IMR-90 (cell line): ENCODE measurements around the gene OST4. TPM values are rescaled to one million over a fixed set of nuclear protein-coding genes. Genes with fewer than 3 reads are reported as not detected.

Experiments
- ATAC-seq: fragments of 200-7000 bp; cut with Tn5 transposase; 2 replicates; pipeline ENCODE4 v1.9.1; 2020; ENCODE audit warnings: low read depth, mild to moderate bottlenecking, moderate library complexity
- BruUV-seq: library from RNA; stranded (reverse); fragments of 400-500 nt; replicated peaks from 2 replicates; lab custom pipeline; 2021; lab: Mats Ljungman, UMichigan
- CTCF ChIA-PET: fragments of 300-600 bp; formaldehyde crosslinking; extraction: SDS; loops from one replicate; lab custom pipeline; 2021; ENCODE audit warnings: antibody characterized with exemption; lab: Yijun Ruan, JAX
- POLR2A ChIA-PET: fragments of 300-600 bp; sonication (Branson Sonifier 250); formaldehyde crosslinking; loops from one replicate; lab custom pipeline; 2022; ENCODE audit warnings: antibody characterized with exemption; ENCODE audit not compliant: unreplicated experiment; lab: Charles Lee
- DNase-seq: peaks from one replicate; pipeline ENCODE4 v3.0.0; 2013
- H2AFZ ChIP-seq: replicated peaks from 2 replicates; pipeline ENCODE3; 2013; ENCODE audit warnings: low read length, mild to moderate bottlenecking; ENCODE audit not compliant: poor library complexity
- H2AK5ac ChIP-seq: 2 replicates; pipeline ENCODE4 v1.6.1; 2013; ENCODE audit warnings: low read depth, low read length, inconsistent platforms
- H2AK9ac ChIP-seq: replicated peaks from 2 replicates; pipeline ENCODE3; 2013; ENCODE audit warnings: mild to moderate bottlenecking, low read depth, low read length, moderate library complexity; ENCODE audit not compliant: poor library complexity
- H2BK120ac ChIP-seq: 2 replicates; pipeline ENCODE4 v1.6.1; 2013; ENCODE audit warnings: low read depth, low read length, inconsistent platforms
- H2BK15ac ChIP-seq: 3 replicates; pipeline ENCODE4 v1.6.1; 2013; ENCODE audit warnings: low read depth, low read length, inconsistent platforms
- H2BK20ac ChIP-seq: 2 replicates; pipeline ENCODE4 v1.6.1; 2013; ENCODE audit warnings: low read depth, mild to moderate bottlenecking, inconsistent platforms, low read length, moderate library complexity
- H2BK5ac ChIP-seq: 2 replicates; pipeline ENCODE4 v1.6.1; 2013; ENCODE audit warnings: mild to moderate bottlenecking, low read depth, low read length, inconsistent platforms; ENCODE audit not compliant: poor library complexity, severe bottlenecking
- H3K14ac ChIP-seq: replicated peaks from 2 replicates; pipeline ENCODE4 v1.6.1; 2013; ENCODE audit warnings: low read depth, low read length, inconsistent platforms
- H3K18ac ChIP-seq: 2 replicates; pipeline ENCODE4 v1.6.1; 2013; ENCODE audit warnings: low read depth, low read length, control low read depth
- H3K23ac ChIP-seq: 2 replicates; pipeline ENCODE4 v1.6.1; 2013; ENCODE audit warnings: low read depth, low read length, inconsistent platforms
- H3K27ac ChIP-seq: 2 replicates; pipeline ENCODE4 v1.5.1; 2013; ENCODE audit warnings: mild to moderate bottlenecking, control low read depth, low read length; ENCODE audit not compliant: insufficient read depth
- H3K27me3 ChIP-seq: 2 replicates; pipeline ENCODE4 v1.6.1; 2013; ENCODE audit warnings: low read length; ENCODE audit not compliant: control insufficient read depth, insufficient read depth
- H3K36me3 ChIP-seq: 2 replicates; pipeline ENCODE4 v1.6.1; 2013; ENCODE audit warnings: low read length, mixed read lengths; ENCODE audit not compliant: control insufficient read depth, insufficient read depth
- H3K4ac ChIP-seq: 2 replicates; pipeline ENCODE4 v1.6.1; 2013; ENCODE audit warnings: low read depth, low read length, inconsistent platforms
- H3K4me1 ChIP-seq: 2 replicates; pipeline ENCODE4 v1.6.1; 2013; ENCODE audit warnings: low read length, mixed read lengths; ENCODE audit not compliant: control insufficient read depth, insufficient read depth
- H3K4me2 ChIP-seq: 2 replicates; pipeline ENCODE4 v1.6.1; 2013; ENCODE audit warnings: low read depth, mild to moderate bottlenecking, control low read depth, low read length, moderate library complexity
- H3K4me3 ChIP-seq: 2 replicates; pipeline ENCODE4 v1.5.1; 2013; ENCODE audit warnings: low read depth, mild to moderate bottlenecking, control low read depth, low read length, moderate library complexity; ENCODE audit not compliant: insufficient read depth
- H3K56ac ChIP-seq: 2 replicates; pipeline ENCODE4 v1.6.1; 2013; ENCODE audit warnings: low read length, inconsistent platforms; ENCODE audit not compliant: insufficient read depth; ENCODE audit errors: extremely low read depth
- H3K79me1 ChIP-seq, 2 experiments: 2 replicates each; pipeline ENCODE4 v1.6.1; 2013; ENCODE audit warnings: low read length in 2 of 2, inconsistent platforms in 1 of 2, low read depth in 1 of 2
- H3K9ac ChIP-seq: 2 replicates; pipeline ENCODE4 v1.6.1; 2013; ENCODE audit warnings: low read depth, low read length, control low read depth
- H3K9me1 ChIP-seq: 2 replicates; pipeline ENCODE4 v1.6.1; 2013; ENCODE audit warnings: low read length, inconsistent platforms; ENCODE audit not compliant: insufficient read depth
- H3K9me3 ChIP-seq: 2 replicates; pipeline ENCODE4 v1.6.1; 2013; ENCODE audit warnings: low read length; ENCODE audit not compliant: control insufficient read depth, insufficient read depth
- H4K20me1 ChIP-seq: 2 replicates; pipeline ENCODE4 v1.6.1; 2013; ENCODE audit warnings: low read length, inconsistent platforms; ENCODE audit not compliant: insufficient read depth
- H4K5ac ChIP-seq: 2 replicates; pipeline ENCODE4 v1.6.1; 2013; ENCODE audit warnings: mild to moderate bottlenecking, low read depth, low read length, control low read depth
- H4K8ac ChIP-seq, 2 experiments: 2 replicates each; pipeline ENCODE4 v1.6.1; 2013; ENCODE audit warnings: low read depth in 2 of 2, low read length in 2 of 2, control low read depth in 1 of 2, inconsistent platforms in 1 of 2
- H4K91ac ChIP-seq: 2 replicates; pipeline ENCODE4 v1.6.1; 2013; ENCODE audit warnings: low read depth, low read length, inconsistent platforms; ENCODE audit not compliant: insufficient read depth
- BHLHE40 ChIP-seq: fragments of 150-350 bp; IDR thresholded peaks from 2 replicates; pipeline ENCODE4 v1.6.1; 2016; ENCODE audit warnings: mild to moderate bottlenecking, low read depth, low read length
- CEBPB ChIP-seq: IDR thresholded peaks from 2 replicates; pipeline ENCODE4 v1.6.1; 2012; ENCODE audit warnings: low read depth, low read length, improper control_type of control experiment
- CHD1 ChIP-seq: IDR thresholded peaks from 2 replicates; pipeline ENCODE4 v1.6.1; 2012; ENCODE audit warnings: low read depth, low read length, improper control_type of control experiment
- CTCF ChIP-seq: conservative IDR thresholded peaks from 2 replicates; pipeline ENCODE4 v1.5.1; 2012; ENCODE audit warnings: mild to moderate bottlenecking, low read depth, low read length, improper control_type of control experiment
- ELK1 ChIP-seq: fragments of 150-350 bp; IDR thresholded peaks from 2 replicates; pipeline ENCODE4 v1.6.1; 2016; ENCODE audit warnings: low read depth, mild to moderate bottlenecking, low read length, moderate library complexity, borderline replicate concordance
- FOS ChIP-seq: fragments of 150-350 bp; IDR thresholded peaks from 2 replicates; pipeline ENCODE4 v1.6.1; 2016; ENCODE audit warnings: low read depth, low read length
- MAFK ChIP-seq: IDR thresholded peaks from 2 replicates; pipeline ENCODE4 v1.6.1; 2012; ENCODE audit warnings: low read depth, low read length, improper control_type of control experiment
- MAZ ChIP-seq: IDR thresholded peaks from 2 replicates; pipeline ENCODE4 v1.6.1; 2012; ENCODE audit warnings: low read depth, mild to moderate bottlenecking, low read length, improper control_type of control experiment, moderate library complexity, borderline replicate concordance
- MXI1 ChIP-seq: IDR thresholded peaks from 2 replicates; pipeline ENCODE4 v1.6.1; 2012; ENCODE audit warnings: low read depth, mild to moderate bottlenecking, low read length, moderate library complexity, borderline replicate concordance
- NFE2L2 ChIP-seq: fragments of 150-350 bp; IDR thresholded peaks from 2 replicates; pipeline ENCODE4 v1.6.1; 2016; ENCODE audit warnings: low read depth, mild to moderate bottlenecking, low read length
- POLR2A ChIP-seq: IDR thresholded peaks from 2 replicates; pipeline ENCODE4 v1.6.1; 2012; ENCODE audit warnings: mild to moderate bottlenecking, low read depth, low read length
- RAD21 ChIP-seq: IDR thresholded peaks from 2 replicates; pipeline ENCODE4 v1.6.1; 2012; ENCODE audit warnings: low read length, improper control_type of control experiment
- RCOR1 ChIP-seq: IDR thresholded peaks from 2 replicates; pipeline ENCODE4 v1.6.1; 2012; ENCODE audit warnings: mild to moderate bottlenecking, low read length, improper control_type of control experiment; ENCODE audit not compliant: insufficient replicate concordance
- RFX5 ChIP-seq: IDR thresholded peaks from 2 replicates; pipeline ENCODE4 v1.8.0; 2012; ENCODE audit warnings: low read depth, mild to moderate bottlenecking, low read length, moderate library complexity
- SMC3 ChIP-seq: fragments of 150-350 bp; IDR thresholded peaks from 2 replicates; pipeline ENCODE4 v1.6.1; 2016; ENCODE audit warnings: low read depth, mild to moderate bottlenecking, antibody characterized with exemption, low read length, moderate library complexity
- WGBS, 2 experiments: methylation state at CpG; one replicate each; pipeline versions ENCODE4 v1.1.5 to v1.1.7; 2013; ENCODE audit warnings: missing lambda C conversion rate in 2 of 2; ENCODE audit not compliant: insufficient read length in 1 of 2; ENCODE audit errors: extremely low coverage in 2 of 2; 5-methylcytosine and 5-hydroxymethylcytosine counted together
- dilution Hi-C: fragments of 300-500 bp; cut with HindIII; formaldehyde crosslinking; loops from one replicate; pipeline ENCODE4 v1.14.3; 2018; ENCODE audit warnings: low sequenced_read_pairs; ENCODE audit not compliant: unreplicated experiment
- in situ Hi-C: fragments of 300-500 bp; cut with MboI; formaldehyde crosslinking; loops from 3 replicates; pipeline ENCODE4 v1.14.3; 2019; ENCODE audit warnings: low sequenced_read_pairs, inconsistent platforms, mixed read lengths
- intact Hi-C: fragments of 100-400 bp; cut with micrococcal nuclease; formaldehyde crosslinking; loops from 2 replicates; pipeline ENCODE4 v1.10.0; 2022
- polyA plus RNA-seq, 3 experiments: library from polyadenylated mRNA; depleted of rRNA; stranded (reverse); fragments of >200 nt; gene quantifications; 2 replicates each; pipeline ENCODE4 v1.2.3, GENCODE V29; 2012; ENCODE audit warnings: low replicate concordance in 1 of 3
- total RNA-seq: library from RNA; depleted of rRNA; stranded (reverse); fragments of >200 nt; gene quantifications from 2 replicates; pipeline ENCODE4 v1.2.3, GENCODE V29; 2012
- TF ChIP-seq, protein P1 (sequence below): fragments of 150-350 bp; IDR thresholded peaks from 2 replicates; pipeline ENCODE4 v1.6.1; 2017; ENCODE audit warnings: mild to moderate bottlenecking, antibody characterized with exemption, low read length, low read depth

OST4 gene
- total and polyA plus RNA-seq, 2 of the 4 experiments (the other 2 are of a cell fraction), result 386 to 806 TPM

GRCh38 chr2:27038012-27038411 lies 33.4 kb downstream of the OST4 start:
- dilution Hi-C loops (no loop called here), intact Hi-C loops (no loop called here), in situ Hi-C loops (no loop called here)
- Histone ChIP-seq H2BK15ac (no peak overlapping the region), H3K9me1 (peaks cover 13% of the 10 kb centered on the region), H3K14ac (no peak overlapping the region), H4K8ac (no peak overlapping the region), H3K18ac (no peak overlapping the region), H2BK20ac (no peak overlapping the region), H4K20me1 (peaks cover 38% of the 10 kb centered on the region), H3K27ac (no peak overlapping the region), H3K9me3 (no peaks in the 10 kb centered on the region), H2AK5ac (no peak overlapping the region), H2AK9ac (no peak overlapping the region), H3K23ac (no peak overlapping the region), H2BK5ac (no peak overlapping the region), H3K27me3 (no peaks in the 10 kb centered on the region), H4K91ac (no peak overlapping the region), H3K4ac (no peak overlapping the region), H3K4me3 (no peak overlapping the region), H3K79me1 (peaks cover 29 to 66% of the 10 kb centered on the region in 2 experiments), H2BK120ac (no peak overlapping the region), H3K36me3 (peaks cover 76% of the 10 kb centered on the region), H4K5ac (no peak overlapping the region), H3K4me2 (no peak overlapping the region), H3K9ac (no peak overlapping the region), H3K4me1 (peaks cover 7% of the 10 kb centered on the region), H2AFZ (no peak overlapping the region), H3K56ac (no peak overlapping the region)
- ATAC-seq (no peak), DNase-seq (no peak)
- no TSS peak for BruUV-seq
- TF ChIP-seq CHD1, result no peak
- TF ChIP-seq CTCF, result no peak
- TF ChIP-seq CEBPB, result no peak
- no peak for TF ChIP-seq RAD21
- TF ChIP-seq MXI1, result no peak
- no peak for TF ChIP-seq FOS
- no peak for TF ChIP-seq ELK1
- no peak for TF ChIP-seq BHLHE40
- no peak for TF ChIP-seq SMC3
- TF ChIP-seq NFE2L2, result no peak
- TF ChIP-seq, protein P1, sequence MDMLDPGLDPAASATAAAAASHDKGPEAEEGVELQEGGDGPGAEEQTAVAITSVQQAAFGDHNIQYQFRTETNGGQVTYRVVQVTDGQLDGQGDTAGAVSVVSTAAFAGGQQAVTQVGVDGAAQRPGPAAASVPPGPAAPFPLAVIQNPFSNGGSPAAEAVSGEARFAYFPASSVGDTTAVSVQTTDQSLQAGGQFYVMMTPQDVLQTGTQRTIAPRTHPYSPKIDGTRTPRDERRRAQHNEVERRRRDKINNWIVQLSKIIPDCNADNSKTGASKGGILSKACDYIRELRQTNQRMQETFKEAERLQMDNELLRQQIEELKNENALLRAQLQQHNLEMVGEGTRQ, result no peak
- no peak for TF ChIP-seq POLR2A
- no peak for TF ChIP-seq RFX5
- TF ChIP-seq MAFK, result no peak
- TF ChIP-seq RCOR1, result no peak
- TF ChIP-seq MAZ, result no peak
- CTCF ChIA-PET, result interaction anchor here (0.6 to 1.1 kb wide), 2 partner anchors 21 to 193 kb away, joined by 3 to 4 read pairs; no protein-coding TSS in a partner anchor
- 92% methylated on average over 2 of the region's 6 CpGs; no CpG with 5 or more reads in 1 of the 2 experiments for WGBS, 2 experiments
- POLR2A ChIA-PET, result no interaction called here
